ENCODE results near the gene GPR176. TPM values are rescaled to one million over a fixed set of nuclear protein-coding genes. Genes with fewer than 3 reads are reported as not detected.

Gene GPR176
- total RNA-seq, 2 donors from 2014 or later, result 0.41 to 0.47 TPM

DNA sequence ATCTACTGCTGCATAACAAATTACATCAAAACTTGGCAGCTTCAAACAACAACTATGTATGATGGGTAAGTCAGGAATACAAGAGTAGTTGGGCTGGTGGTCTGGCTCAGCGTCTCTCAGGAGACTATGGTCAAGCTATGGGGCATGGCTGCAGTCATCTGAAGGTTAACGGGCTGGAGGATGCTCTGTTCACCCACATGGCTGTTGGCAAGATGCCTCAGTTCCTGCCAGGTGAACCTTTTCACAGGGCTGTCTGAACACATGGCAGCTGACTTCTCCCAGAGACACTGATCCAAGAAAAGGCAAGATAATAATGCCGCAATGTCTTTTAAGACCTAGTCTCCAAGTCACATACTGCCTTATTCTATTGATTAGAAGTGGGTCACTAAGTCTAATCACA, 63.7 kb downstream of the GPR176 start:
- H3K27ac Mint-ChIP-seq, result no peak overlapping the region
- no peak for ATAC-seq

DNA sequence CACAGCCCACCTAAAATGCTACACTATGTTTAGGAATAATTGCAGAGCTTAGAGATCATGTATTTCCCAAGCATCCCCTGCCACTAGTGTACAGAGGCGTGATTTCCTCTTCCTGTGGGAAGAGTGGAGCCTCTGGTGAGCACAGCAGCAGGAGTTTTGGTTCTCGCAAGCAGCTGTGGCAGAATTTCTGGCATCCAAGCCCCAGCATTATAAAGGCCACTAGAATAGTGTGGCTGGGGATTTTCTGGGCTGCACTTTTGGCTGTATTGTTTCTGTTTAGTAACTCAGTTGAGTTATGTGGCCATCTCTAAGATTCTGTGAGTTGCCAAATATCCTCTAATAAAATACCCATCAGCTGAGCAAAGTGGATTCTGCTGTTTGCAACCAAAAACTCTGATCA, 64.7 kb downstream of the GPR176 start:
- DNase-seq (ENCODE audit: low spot score in 2 of 2) (no peak), ATAC-seq (no peak)
- Mint-ChIP-seq H3K36me3 (no peaks in the 10 kb centered on the region), H3K27ac (no peak overlapping the region), H3K9me3 (no peaks in the 10 kb centered on the region)

More for the DNA sequence above, 63.7 kb downstream of the GPR176 start:
- DNase-seq (ENCODE audit: low spot score in 2 of 2), result no peak
- Mint-ChIP-seq H3K9me3 (no peaks in the 10 kb centered on the region), H3K36me3 (no peaks in the 10 kb centered on the region)

DNA sequence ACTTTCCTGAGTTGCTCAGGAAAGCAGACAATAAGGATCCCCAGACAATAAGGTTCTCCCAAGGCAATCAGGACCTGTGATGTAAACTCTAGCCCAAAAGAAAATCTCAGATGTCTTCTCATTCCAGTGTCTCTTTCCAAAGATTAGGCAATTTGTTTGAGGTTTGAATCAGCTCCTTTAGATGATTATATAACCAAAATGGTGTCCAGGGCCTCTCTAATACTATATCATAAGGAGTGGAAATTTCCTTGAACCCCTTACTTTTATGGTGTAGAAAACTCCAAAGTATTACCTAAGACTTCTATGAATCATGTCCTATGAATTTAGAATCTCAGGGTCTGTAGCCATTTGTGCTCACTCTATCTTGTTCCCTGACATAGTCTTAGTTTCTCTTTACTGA, 65.9 kb downstream of the GPR176 start:
- no peak for ATAC-seq
- DNase-seq (ENCODE audit: low spot score in 2 of 2), result no peak
- no peaks in the 10 kb centered on the region for H3K36me3 Mint-ChIP-seq
- H3K9me3 Mint-ChIP-seq, result no peaks in the 10 kb centered on the region
- no peak overlapping the region for H3K27ac Mint-ChIP-seq

DNA sequence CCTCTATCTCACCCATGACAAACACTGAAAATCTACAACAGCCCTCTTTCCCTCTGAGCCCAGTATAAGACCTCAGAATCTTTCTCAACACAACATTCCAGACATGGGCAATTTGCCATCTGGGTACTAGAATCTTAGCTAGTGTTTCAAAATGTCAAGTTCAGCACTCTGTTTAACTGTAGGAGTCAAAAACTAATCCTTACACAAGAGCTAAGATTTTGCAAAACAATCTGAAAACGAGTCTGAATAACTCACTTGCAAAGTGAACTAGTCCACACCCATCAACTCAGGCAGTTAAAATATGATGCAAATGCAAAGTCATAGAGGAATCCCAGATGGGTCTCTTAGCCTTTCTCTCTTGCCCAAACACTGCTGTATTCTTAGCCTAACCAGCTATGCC, 67.8 kb downstream of the GPR176 start:
- Mint-ChIP-seq H3K9me3 (no peaks in the 10 kb centered on the region), H3K36me3 (no peaks in the 10 kb centered on the region), H3K27ac (no peak overlapping the region)
- DNase-seq (ENCODE audit: low spot score in 2 of 2) (no peak), ATAC-seq (no peak)

DNA sequence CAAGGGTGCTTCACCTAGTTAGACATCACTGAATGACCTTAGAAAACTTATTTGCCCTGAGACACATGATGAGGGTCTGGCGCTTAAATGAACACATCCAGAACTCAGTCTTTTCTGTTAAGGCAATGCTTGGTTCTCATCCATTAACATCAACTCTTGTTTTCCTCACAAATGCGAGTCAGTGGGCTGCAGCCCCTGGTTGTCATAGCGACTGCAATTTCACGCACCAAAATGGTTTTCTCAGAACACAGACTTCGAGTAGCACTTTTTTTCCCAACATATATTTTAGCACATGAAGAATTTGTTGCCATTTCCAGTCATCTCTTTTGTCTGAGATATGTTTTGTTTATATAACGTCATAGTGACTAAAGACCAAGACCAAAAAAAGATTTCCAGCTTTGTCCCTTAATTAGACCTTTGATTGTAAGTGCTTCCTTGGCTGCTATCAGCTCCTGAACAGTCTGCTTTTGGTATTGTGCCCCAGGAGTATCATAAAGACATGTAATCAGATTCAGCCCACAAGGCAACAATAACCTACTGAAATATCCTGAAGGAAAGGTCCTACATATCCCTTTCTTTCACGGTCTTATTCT, 68.5 kb downstream of the GPR176 start:
- Mint-ChIP-seq H3K36me3 (no peaks in the 10 kb centered on the region), H3K9me3 (no peaks in the 10 kb centered on the region), H3K27ac (no peak overlapping the region)
- ATAC-seq (no peak), DNase-seq (ENCODE audit: low spot score in 2 of 2) (no peak)

DNA sequence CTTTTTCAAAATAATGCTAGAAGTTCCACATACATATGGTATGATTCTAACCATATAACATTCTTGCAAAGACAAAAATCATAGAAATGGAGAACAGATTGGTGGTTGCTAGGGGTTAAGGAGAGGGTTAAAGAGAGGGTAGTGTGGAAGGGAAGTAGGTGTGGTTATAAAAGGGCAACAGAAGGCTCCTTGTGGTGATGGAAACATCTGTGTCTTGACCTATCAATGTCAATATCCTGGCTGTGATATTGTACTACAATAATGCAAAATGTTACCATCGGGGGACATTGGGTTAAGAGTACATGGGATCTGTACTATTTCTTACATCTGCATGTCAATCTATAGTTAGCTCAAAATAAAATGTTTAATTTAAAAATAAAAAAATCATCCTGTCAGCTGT, 69.6 kb downstream of the GPR176 start:
- ATAC-seq (no peak), DNase-seq (ENCODE audit: low spot score in 2 of 2) (no peak)
- Mint-ChIP-seq H3K36me3 (no peaks in the 10 kb centered on the region), H3K27ac (no peak overlapping the region), H3K9me3 (no peaks in the 10 kb centered on the region)

DNA sequence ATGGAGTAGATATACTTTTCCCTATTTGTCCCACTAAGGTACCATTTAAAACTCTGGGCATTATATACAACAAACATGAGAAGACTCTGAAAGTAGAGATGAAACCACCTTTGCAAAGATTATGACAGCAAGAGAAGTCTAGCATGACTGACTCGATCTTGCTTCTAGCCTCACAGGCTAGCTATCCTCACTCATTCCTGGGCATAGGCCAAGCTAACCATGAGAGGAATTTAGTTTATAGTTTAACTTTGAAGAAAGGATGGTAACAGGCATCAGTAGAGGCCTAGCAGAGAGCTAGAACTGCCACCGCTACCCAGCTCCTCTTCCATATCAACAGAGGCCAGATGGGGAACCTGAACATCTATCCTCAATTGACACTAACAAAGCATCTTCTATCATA, 74.0 kb downstream of the GPR176 start:
- no peak overlapping the region for H3K27ac Mint-ChIP-seq
- no peak for DNase-seq (ENCODE audit: low spot score in 2 of 2)
- no peaks in the 10 kb centered on the region for H3K36me3 Mint-ChIP-seq
- ATAC-seq, result no peak
- no peaks in the 10 kb centered on the region for H3K9me3 Mint-ChIP-seq

DNA sequence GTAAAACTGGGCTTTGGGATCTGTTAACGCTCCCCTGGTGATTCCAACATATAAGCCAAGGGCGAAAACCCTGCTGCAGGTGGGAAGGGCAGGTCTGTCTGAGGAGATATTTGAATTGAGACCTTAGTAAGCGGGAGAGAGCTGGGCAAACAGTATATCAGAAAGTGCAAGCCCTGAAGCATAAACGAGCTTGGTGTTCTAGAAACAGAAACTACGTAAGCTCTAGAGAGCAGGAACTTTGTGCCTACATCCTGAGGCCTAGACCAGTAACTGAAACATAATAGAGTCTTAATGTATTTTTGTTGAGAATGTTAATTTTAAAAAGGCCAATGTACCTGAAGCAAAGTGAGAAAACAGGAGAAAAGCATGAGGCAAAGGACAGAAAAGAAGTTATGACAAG, 74.5 kb downstream of the GPR176 start:
- DNase-seq (ENCODE audit: low spot score in 2 of 2) (no peak), ATAC-seq (no peak)
- Mint-ChIP-seq H3K9me3 (no peaks in the 10 kb centered on the region), H3K27ac (no peak overlapping the region), H3K36me3 (no peaks in the 10 kb centered on the region)

DNA sequence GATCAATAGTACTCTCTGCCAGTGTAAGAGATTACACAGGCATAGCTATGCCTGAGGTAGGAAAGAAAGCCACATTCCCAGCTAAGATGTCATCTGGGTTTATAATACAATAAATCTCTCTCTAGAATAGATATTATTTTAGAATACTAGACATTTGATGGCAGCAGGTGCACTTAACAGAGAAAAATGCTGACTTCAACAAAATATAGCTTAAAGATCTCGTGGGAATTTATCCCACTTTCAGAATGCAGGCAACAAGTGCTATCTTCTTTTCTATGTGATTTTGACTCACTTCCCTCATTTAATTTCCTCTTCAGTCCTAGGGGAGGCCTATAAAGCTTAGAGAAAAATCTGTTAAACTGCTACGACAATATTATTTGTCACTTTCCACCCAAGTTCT, 76.5 kb downstream of the GPR176 start:
- H3K27ac Mint-ChIP-seq, result no peak overlapping the region
- H3K9me3 Mint-ChIP-seq, result no peaks in the 10 kb centered on the region
- ATAC-seq (no peak), DNase-seq (ENCODE audit: low spot score in 2 of 2) (no peak)
- H3K36me3 Mint-ChIP-seq, result no peaks in the 10 kb centered on the region

DNA sequence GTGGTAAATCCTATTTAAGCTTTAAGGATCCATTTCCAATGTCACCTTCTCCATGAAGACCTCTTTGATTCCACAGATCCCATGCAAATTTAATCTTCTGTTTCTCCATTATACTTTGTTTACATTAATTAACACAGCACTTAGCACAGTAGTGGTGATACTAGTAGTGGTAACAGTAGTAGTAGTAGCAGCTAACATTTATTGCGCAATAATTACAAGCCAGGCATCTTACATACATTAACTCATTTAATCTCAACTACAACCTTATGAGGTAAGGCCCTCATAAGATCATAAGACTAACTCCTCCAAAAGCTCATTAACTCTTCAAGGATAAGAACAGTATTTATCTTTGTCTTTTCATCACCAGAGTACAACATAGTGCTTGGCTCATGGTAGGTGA, 82.6 kb downstream of the GPR176 start:
- ATAC-seq (no peak), DNase-seq (ENCODE audit: low spot score in 2 of 2) (no peak)
- H3K36me3 Mint-ChIP-seq, result no peaks in the 10 kb centered on the region
- H3K9me3 Mint-ChIP-seq, result no peaks in the 10 kb centered on the region
- no peak overlapping the region for H3K27ac Mint-ChIP-seq

DNA sequence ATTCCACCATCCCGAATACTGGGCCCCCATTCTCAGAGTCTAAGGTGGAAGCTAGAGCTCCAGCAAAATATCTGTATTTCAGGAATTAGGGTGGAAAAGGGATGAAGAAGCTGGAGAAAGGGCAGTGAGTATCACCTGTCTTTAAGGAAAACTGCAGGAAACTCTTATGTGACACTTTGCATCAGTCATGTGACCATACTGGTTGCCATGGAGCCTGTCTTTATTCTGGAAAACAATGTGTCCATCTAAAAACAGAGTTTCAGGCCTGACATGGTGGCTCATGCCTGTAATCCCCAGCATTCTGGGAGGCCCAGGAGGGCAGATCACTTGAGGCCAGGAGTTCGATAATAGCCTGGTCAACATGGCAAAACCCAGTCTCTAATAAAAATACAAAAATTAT, 84.5 kb downstream of the GPR176 start:
- Mint-ChIP-seq H3K9me3 (no peaks in the 10 kb centered on the region), H3K27ac (no peak overlapping the region)

DNA sequence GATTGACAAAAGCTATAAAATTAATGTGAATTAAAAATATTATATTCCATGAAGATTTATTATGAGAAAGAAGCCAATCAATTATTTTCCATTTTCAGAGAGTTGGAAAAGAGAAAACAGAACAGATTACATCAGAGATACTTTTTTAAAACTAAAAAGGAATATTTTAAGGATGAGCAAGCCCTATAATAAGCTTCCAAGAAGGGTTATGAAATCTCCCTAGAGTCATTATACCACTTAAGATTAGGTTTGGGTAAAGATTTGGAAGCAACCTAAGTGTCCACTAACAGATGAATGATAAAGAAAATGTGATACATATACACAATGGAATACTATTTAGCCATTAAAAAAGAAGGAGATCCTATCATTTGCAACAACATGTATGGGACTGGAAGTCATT, 85.8 kb downstream of the GPR176 start:
- ATAC-seq (no peak), DNase-seq (ENCODE audit: low spot score in 2 of 2) (no peak)
- no peaks in the 10 kb centered on the region for H3K9me3 Mint-ChIP-seq

More for the DNA sequence above, 84.5 kb downstream of the GPR176 start:
- ATAC-seq (no peak), DNase-seq (ENCODE audit: low spot score in 2 of 2) (no peak)
- no peaks in the 10 kb centered on the region for H3K36me3 Mint-ChIP-seq

DNA sequence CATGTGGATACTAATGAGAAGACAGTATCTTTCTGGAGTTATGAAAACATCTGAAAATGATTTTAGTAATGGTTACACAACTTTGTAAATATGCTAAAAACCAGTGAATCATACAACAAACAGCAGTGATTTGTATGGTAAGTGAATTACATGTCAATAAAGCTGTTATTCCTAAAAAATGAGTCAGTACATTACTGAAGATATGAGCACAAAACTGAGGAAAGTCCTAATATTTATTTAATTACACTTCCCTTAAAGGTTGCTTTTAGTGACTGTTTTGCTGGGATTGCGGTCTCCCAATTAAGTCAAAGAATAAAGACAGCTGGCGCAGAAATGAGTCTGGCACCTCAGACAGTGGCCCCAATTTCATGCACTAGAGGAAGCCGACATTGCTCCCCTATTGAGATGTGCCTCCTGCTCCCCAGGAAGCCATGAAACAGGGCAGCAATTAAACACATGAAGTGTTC, 86.5 kb downstream of the GPR176 start:
- Mint-ChIP-seq H3K9me3 (no peaks in the 10 kb centered on the region), H3K27ac (no peak overlapping the region), H3K36me3 (no peaks in the 10 kb centered on the region)
- ATAC-seq (no peak), DNase-seq (ENCODE audit: low spot score in 2 of 2) (no peak)

More for the DNA sequence above, 85.8 kb downstream of the GPR176 start:
- Mint-ChIP-seq H3K36me3 (no peaks in the 10 kb centered on the region), H3K27ac (no peak overlapping the region)

DNA sequence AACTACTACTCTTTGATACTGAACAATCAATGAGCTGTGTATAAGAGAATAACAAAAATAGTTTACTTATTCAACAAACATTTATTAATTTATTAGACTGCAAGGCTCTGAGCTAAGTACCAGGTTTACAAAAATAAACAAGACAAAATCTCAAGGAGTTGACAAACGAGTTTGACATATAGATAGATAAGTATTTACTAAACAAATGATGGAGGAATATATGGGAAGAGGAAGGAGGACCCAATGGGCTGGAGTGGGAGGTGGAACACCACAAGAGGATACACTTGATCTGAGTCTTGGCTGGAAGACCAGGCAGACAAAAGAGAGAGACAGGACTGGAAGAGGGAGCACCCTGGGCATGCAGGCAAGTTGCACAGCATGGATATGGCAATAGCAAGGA, 89.9 kb downstream of the GPR176 start:
- Mint-ChIP-seq H3K9me3 (no peaks in the 10 kb centered on the region), H3K36me3 (no peaks in the 10 kb centered on the region), H3K27ac (no peak overlapping the region)
- ATAC-seq, result no peak
- DNase-seq (ENCODE audit: low spot score in 2 of 2), result no peak

DNA sequence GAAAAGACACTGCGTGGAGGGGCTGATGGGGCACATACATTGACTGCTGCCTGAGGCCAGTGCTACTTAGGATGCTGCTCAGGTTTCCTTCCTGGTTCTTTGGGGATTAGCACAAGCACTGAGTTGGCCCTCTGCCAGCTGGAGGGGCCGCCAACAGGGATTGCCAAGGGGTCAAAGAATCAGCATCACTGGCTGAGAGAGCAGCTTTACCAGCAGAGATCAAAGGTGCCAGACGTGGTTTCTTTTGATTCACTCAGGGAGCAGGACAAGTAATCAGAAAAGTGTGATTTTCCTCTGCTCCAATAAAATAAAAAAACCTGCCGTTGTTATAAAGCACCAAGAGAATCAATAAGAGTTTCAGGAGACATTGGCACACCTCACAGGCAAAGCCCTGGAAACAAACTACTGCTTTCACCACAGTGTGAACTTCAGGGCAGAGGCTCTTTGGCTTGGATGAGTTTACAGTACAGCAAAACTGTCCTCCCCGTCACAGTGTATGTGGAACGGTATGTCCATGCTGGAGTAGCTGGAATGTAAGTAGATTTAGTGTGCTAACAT, 91.6 kb downstream of the GPR176 start:
- no peaks in the 10 kb centered on the region for H3K36me3 Mint-ChIP-seq
- ATAC-seq, result no peak
- no peak overlapping the region for H3K27ac Mint-ChIP-seq
- peaks cover 0 to 9% of the 10 kb centered on the region in 2 donors for H3K9me3 Mint-ChIP-seq
- no peak for DNase-seq (ENCODE audit: low spot score in 2 of 2)

DNA sequence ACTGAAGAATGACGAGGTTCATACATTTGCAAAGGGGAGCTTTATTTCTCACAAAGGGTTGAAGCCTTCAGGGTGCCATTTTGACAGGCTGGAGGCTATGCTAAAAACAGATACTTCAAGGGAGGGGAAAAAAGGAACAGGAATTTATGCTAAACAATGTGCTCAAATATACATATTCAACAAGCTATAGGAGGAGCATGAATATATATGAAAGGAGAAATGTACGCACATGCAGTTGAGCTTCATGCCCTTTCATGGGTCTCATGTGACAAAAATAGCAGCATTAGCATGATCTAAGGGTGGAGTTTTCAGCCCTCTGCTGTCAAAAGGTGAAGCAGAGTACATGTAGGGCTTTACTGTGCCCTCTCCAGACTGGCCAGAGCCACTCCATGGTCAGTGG, 93.1 kb downstream of the GPR176 start:
- H3K36me3 Mint-ChIP-seq, result no peaks in the 10 kb centered on the region
- DNase-seq (ENCODE audit: low spot score in 2 of 2), result no peak
- H3K27ac Mint-ChIP-seq, result no peak overlapping the region
- no peak for ATAC-seq
- H3K9me3 Mint-ChIP-seq, result peaks cover 0 to 10% of the 10 kb centered on the region in 2 donors

DNA sequence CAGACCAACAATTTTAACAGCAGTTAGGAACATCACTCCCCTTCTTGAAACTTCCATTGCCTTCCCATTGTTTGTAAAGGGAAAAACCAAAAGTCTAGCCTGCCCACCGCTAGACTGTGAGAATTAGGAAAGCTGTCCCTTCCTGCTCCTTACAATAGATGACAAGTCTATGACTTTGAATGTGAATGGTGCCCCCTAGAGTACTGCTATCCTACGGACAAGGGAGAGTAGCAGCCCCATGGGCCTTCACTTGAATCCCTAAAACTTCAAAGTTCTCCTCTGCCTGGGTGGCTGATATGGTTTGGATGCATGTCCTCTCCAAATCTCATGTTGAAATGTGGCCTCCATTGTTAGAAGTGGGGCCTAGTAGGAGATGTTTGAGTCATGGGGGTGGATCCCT, 96.4 kb downstream of the GPR176 start:
- Mint-ChIP-seq H3K36me3 (no peaks in the 10 kb centered on the region), H3K27ac (no peak overlapping the region), H3K9me3 (peaks cover 0 to 10% of the 10 kb centered on the region in 2 donors)
- DNase-seq (ENCODE audit: low spot score in 2 of 2) (no peak), ATAC-seq (no peak)

DNA sequence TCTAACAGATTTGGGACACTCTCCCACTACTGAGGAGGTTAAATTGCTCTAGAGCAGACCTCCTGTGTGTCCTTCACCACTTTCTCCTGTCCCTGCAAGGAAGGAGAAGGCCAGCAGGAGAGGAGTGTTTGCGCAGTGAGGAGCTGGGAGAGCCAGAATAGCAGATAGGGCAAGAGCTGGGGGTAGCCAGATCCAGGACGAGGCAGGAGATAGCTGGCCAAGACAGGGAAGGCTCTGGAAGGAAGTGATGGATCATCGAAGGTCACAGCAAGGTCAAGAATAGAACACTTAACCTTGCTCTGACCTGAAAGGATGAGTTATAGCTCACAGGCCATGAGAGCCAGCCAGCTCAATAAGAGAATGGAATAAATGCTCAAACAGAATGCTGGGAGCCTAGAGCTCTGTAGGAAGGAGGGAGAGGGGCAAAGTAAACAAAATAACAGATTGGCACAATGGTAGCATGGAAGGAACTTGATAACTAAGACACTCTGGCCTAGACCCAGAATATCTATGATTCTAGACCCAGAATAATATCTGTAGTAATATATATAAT, 99.9 kb downstream of the GPR176 start:
- H3K36me3 Mint-ChIP-seq, result no peaks in the 10 kb centered on the region
- H3K27ac Mint-ChIP-seq, result no peak overlapping the region
- DNase-seq (ENCODE audit: low spot score in 2 of 2) (no peak), ATAC-seq (no peak)
- H3K9me3 Mint-ChIP-seq, result peaks cover 0 to 10% of the 10 kb centered on the region in 2 donors

All from activated naive CD4-positive, alpha-beta T cell treated with anti-CD3 and anti-CD28 coated beads, Interleukin-2, amount 50 U/mL, for 72 hours (primary cell).